Activated CD4-positive, alpha-beta T cell treated with anti-CD3 and anti-CD28 coated beads, Interleukin-2, amount 50 U/mL, for 24 hours (primary cell): ENCODE results near the gene RIPOR3.
"Not testable (repeated sequence)": the region's sequence is repeated elsewhere in the genome, so short reads cannot be mapped to it uniquely, and the experiment has no call there.

Experiments used
- DNase-seq, 2 donors: peaks; one replicate each; pipeline ENCODE4 v3.0.0-alpha.2; 2020; ENCODE audit warnings: low read depth in 1 of 2, low spot score in 1 of 2

The RIPOR3 gene

DNA sequence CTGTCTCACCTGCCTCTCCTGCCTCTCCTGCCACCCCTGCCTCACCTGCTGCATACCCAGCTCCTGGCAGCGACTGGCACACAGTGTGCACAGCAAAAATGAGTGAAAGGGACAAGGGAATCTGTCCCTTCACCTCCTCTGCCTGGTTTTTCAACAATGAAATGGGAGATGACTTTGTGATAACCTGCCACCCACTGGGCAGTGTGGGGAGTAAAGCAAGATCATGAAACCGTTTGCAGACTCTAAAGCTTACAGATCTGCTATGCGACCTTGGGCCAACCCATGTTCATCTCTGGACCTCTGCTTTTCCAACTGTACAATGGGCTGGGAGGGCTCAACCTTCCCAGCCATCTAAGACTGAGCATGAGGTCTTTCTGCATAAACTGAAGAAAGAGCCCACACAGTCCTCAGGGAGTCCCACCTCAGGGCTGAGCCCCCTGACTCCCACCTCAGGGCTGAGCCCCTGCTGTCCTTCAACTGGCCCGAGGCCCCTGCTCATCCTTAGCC is 81.1 kb downstream of the RIPOR3 start:
- no peak for DNase-seq

GRCh38 chr20:50609438-50609989 is 81.8 kb downstream of the RIPOR3 start:
- no peak for DNase-seq

DNA sequence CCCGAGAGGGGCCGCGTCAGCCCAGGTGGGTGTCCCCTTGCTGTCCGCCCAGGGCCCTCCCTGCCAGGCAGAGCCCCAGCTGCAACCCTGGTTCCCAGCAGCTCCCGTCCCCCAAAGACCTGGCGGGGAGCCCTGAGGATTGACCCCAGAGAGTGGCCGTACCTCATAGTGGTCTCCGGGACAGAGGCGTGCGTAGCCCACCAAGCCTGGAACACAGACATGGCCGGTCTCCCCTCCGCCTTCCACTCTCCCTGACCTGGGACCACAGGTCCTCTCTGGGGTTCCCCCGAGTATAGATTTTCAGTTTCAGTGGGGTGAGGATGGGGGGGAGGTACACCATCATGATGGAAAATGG is 82.6 kb downstream of the RIPOR3 start:
- no peak for DNase-seq

DNA sequence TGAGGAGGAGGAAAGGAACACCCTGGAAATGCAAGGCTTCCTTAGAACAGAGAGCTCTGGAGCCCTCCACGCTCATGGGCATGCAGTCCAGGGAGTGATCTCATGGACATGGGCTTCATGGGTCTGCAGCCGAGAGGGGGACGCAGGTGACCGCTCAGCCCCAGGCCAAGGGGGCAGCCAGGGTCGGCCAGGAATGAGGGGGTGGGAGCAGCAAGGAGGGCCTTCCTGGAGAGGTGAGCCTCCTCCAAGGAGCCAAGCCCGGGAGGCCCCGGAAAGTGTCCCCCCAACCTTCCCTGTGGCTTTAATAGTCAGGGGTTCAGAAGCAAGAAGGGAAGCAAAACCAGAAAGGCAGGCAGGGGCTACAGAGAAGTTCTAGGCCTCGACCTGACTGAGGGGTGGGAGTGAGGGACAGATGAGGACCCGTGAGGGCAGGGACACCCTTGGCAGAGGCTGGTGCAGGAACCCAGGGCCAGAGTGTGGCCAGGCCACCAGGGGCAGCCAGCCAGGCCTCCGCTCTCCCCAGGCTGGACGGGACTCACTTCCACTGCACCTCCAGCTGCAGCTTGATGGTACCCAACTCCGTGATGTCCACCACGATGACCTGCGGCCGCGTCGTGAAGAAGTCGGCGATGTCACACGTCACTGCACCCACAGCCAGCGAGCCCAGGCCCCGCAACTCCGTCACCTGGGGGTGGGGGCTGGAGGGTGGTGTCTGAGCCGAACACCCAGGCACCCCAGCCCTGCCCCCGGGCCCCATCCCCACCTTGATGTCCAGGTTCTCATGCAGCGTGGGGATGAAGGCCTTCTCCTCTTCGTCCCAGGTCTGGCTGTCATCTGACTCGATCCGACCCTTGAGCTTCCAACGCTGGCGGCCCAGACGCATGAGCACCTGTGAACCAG is 83.2 kb downstream of the RIPOR3 start:
- no peak for DNase-seq

- no peak for DNase-seq
These were observed 83.9 kb downstream of the RIPOR3 start for GRCh38 chr20:50607436-50607835.

DNA sequence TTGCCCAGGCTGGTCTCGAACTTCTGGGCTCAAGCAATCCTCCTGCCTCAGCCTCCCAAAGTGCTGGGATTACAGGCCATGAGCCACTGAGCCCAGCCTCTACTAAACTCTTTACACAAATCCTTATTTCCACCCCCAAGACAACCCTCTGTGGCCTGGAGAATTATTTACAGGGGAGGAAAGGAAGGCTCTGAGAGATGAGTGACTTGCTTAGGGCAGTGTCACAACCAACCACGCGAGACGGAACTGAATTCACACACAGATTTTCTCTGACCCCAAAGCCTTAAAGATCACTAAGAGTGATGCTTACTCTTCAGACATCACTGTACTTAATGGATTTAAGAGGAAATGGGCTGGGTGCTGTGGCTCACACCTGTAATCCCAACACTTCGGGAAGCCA is 86.2 kb downstream of the RIPOR3 start:
- no peak for DNase-seq

DNA sequence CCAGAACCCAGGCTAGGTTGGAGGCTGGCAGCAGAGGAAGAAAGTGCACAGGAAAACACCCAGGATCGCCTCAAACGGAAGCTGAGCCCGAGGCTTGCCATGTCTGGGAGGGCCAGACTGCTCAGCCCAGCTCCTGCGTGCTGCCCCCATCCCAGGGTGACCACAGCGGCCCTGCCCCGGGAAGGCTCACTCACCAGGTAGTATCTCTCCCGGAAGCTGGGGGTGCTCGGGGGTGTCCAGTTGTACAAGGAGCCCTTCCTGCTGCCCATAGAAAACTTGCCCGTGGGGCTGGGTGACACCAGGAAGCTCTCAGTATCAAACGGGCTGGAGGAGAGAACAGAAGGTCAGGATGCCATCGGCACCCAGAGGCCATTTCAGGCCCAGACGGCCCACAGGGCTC is 86.9 kb downstream of the RIPOR3 start:
- DNase-seq = no peak

- no peak for DNase-seq
These were observed 88.8 kb downstream of the RIPOR3 start for GRCh38 chr20:50602432-50603088.

DNA sequence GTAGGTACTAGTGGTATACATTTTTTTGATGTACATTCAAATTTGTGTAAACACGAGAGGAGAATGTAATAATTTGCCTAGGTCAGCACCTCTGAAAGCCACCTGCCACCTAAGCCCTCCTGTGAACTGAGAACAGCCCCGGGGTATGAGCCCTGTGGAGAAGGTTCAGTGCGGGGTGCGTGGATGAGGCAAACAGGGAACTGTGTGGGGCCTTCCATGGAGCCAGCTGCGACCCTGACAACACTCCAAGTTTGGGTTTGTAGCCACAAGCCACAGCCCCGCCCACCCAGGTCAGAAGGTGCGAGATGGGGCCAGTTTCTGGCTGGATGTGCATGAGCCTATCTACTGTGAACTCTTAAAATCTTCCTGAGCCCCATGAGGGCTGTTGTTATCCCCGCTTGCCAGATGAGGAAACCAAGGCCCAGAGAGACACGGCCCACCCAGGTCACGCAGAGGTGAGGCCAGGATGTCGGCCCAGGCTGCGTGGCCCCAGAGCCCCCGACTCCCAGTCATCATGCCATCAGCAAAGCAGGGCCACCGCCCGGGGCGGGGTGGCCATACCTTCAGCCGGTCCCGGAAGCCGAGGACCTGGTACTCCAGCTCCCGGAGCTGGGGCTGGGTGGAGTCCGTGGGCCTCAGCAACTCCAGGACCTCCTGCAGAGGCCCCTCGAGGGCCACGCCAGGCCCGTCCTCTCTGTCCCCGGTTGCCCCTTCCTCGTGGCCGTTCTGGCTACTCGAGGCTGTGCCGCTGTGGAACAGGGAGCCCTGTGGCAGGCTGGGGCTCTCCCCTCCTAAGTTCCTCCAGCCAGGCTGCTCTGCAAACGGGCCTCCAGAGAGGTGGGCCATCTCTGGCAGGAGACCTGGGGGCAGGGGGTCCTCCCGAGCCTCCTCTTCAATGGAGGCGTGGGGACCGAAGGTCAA is 89.6 kb downstream of the RIPOR3 start:
- no peak for DNase-seq

- DNase-seq = no peak
These were observed 91.0 kb downstream of the RIPOR3 start for GRCh38 chr20:50600281-50600895.

GRCh38 chr20:50598768-50599167 is 92.6 kb downstream of the RIPOR3 start:
- not testable (repeated sequence) for DNase-seq

DNA sequence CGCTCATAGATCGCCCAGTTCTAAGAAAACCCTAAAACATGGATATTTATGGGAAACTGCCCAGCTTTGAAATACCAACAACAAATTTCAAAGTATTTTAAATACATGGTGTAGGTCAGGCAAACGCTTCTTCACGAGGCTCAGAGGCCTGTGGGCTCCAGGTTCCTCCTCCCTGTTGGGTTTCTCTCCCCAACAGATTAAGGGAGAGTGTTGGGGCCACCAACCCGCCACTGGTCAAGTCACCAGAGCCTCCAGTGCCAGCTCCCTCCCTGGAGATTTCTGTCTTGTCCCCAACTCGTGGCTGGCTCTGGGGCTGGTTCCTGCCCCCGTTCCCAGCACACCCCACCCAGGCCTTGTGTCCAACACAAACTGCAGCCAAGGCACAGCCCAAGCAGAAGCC is 93.3 kb downstream of the RIPOR3 start:
- DNase-seq = no peak

GRCh38 chr20:50597406-50597969 is 93.9 kb downstream of the RIPOR3 start:
- no peak for DNase-seq

DNA sequence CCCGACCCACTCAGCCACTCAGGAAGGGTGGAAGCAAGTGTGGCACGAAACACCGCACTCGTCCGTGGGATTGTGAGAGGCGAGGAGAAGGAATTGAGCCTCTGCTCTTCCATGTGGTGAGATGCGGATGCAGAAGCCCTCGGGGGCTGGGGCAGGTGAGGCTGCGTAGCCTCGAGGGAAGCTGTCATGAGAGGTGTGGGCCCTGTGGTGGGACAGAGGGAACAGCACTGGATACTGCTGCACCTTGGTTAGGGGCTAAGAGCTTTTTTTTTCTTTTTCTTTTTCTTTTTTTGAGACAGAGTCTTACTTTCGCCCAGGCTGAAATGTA is 94.7 kb downstream of the RIPOR3 start:
- DNase-seq = no peak

DNA sequence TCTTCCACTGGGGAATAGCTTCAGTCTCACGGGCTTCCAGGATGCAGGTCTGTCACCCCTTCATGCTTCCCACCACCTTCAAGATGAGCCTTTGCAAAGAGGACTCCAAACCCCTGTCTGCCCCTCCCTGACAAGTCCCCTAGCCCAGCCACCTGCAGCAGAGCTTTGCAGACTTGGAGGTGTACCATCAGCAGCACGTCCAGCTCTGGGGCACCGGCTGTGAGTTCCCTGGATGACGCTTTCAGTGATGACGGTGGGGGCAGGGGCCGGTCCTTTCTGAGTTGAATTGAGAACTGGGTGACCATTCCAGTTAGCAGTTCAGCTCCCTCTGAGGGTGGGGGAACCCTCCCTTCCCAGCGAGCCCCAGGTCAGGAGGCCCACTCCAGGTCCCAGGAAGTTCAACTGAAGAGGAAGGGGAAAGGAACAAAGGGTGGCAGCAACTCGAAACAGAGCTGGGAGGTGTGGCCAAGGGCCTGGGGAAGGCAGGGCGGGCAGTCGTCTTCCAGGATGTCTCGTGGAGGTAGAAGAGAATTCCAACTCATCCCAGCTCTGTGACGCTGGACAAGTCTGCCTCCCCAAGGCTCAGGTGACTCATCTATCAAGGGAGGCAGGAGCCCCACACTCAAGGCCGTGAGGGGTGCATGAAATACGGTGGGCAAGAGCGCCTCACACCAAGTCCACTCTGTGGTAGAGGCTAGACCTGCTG is 95.2 kb downstream of the RIPOR3 start:
- DNase-seq = no peak

GRCh38 chr20:50595433-50595895 is 95.9 kb downstream of the RIPOR3 start:
- no peak for DNase-seq

DNA sequence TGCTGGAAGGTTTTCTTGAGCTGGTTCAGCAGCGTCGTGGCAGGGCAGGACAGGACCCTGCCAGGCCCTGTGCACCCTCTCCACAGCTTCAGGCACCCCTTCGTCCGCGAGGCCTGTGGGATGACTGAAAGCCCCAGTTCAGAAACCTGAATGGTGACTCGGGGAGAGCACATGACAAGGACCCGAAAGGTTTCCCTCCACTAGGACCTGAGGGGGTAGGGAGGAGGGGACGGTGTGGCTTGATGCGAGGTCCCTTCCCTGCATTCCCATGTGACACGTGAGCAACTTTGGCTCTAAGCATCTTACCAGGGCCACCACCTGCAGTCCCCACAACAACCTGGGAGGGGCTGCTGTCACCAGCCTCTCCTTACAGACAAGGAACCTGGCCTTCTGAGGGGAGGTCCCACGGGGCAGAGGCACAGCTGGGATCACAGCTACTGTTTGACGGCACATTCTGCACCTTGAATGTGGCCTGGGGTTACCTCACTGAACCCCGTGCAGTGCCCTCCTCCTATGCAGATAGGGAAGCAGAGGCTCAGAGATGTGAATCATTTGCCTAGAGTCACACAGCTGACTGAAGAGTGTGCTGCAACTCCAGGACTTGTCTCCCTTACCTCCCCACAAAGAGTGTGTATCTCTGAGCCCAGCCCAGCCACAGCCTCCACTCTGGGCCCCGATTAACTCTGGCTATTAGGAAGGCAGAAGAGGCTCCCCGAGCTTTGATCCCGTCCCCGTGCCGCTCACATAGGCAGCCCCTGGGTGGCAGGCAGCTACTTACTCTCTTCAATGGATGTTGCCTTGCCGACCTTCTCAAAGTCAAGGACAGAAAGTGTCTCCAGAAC is 96.5 kb downstream of the RIPOR3 start:
- DNase-seq = no peak

DNA sequence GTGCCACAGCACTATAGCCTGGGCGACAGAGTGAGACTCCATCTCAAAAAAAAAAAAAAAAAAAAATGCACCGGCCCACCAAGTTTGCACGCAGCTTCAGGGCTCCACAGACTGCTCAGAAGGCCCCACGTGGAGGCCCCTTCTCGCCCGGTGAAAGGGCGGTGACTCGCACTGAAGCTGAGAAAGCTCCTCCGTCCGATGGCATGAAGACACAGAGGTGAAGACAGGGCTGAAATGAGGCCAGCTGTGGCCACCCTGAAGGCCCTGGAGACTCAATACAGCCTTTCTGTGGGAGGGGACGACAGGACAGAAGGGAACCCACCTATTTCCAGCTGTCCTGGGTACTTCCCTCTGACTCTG is 97.1 kb downstream of the RIPOR3 start:
- no peak for DNase-seq

DNA sequence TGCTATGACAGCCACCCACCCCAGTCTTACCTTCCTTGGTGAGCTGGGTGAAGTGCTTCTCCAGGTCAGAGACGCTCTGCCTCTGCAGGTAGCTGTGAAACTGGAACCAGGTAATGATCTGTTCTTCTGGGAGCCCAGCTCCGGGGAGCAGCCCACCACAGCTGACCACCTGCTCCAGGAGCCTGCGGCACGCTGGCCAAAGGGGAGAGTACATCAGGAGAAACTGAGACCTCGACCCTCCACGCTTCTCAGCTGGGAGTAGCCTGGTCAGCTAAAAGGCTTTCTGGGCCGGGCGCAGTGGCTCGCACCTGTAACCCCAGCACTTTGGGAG is 98.4 kb downstream of the RIPOR3 start:
- DNase-seq = no peak
